HepG2 (cell line): ENCODE results near the gene RNF4. TPM values are rescaled to one million over a fixed set of nuclear protein-coding genes. Genes with fewer than 3 reads are reported as not detected.

Experiments used
- ATM ChIP-seq: fragments of 450-650 bp; IDR thresholded peaks from 2 replicates; pipeline ENCODE4 v1.7.1; 2017; ENCODE audit warnings: mild to moderate bottlenecking, borderline replicate concordance
- CBX1 ChIP-seq: IDR thresholded peaks from one replicate; pipeline ENCODE4 v1.6.1; 2016; ENCODE audit warnings: antibody characterized with exemption, low read depth
- GFI1 ChIP-seq: sonication (generic); formaldehyde crosslinking; IDR thresholded peaks from 2 replicates; pipeline ENCODE4 v1.5.0; 2020; ENCODE audit warnings: missing genetic modification reagents, mild to moderate bottlenecking, borderline replicate concordance
- KAT2B ChIP-seq: fragments of 150-350 bp; IDR thresholded peaks from 2 replicates; pipeline ENCODE4 v1.6.1; 2014; ENCODE audit warnings: low read depth, low read length, borderline replicate concordance
- MTA3 ChIP-seq: sonication (generic); formaldehyde crosslinking; IDR thresholded peaks from 2 replicates; pipeline ENCODE4 v1.4.0; 2020; ENCODE audit warnings: missing genetic modification reagents
- MTF1 ChIP-seq: sonication (generic); formaldehyde crosslinking; IDR thresholded peaks from 2 replicates; pipeline ENCODE4 v1.5.0; 2020; ENCODE audit warnings: missing genetic modification reagents
- PRPF4 ChIP-seq: fragments of 200-400 bp; formaldehyde crosslinking; IDR thresholded peaks from 2 replicates; pipeline ENCODE4 v1.6.1; 2016; ENCODE audit warnings: low read length, low read depth; ENCODE audit not compliant: poor library complexity, severe bottlenecking
- RXRB ChIP-seq: IDR thresholded peaks from 2 replicates; pipeline ENCODE4 v1.6.1; 2016; ENCODE audit warnings: borderline replicate concordance, missing genetic modification reagents, missing compliant biosample characterization
- SIN3A ChIP-seq: IDR thresholded peaks from 2 replicates; pipeline ENCODE4 v1.6.1; 2011; ENCODE audit warnings: low read depth, mild to moderate bottlenecking, control low read depth, low read length, borderline replicate concordance
- TAF1 ChIP-seq: sonication (generic); formaldehyde crosslinking; IDR thresholded peaks from 2 replicates; pipeline ENCODE4 v1.4.0; 2020; ENCODE audit warnings: missing genetic modification reagents
- TBX2 ChIP-seq: sonication (generic); formaldehyde crosslinking; IDR thresholded peaks from 2 replicates; pipeline ENCODE4 v1.5.0; 2020; ENCODE audit warnings: missing genetic modification reagents, mild to moderate bottlenecking, borderline replicate concordance
- ZFP36L1 ChIP-seq: sonication (generic); formaldehyde crosslinking; IDR thresholded peaks from 2 replicates; pipeline ENCODE4 v1.8.0; 2022; ENCODE audit warnings: mild to moderate bottlenecking, missing genetic modification reagents, moderate library complexity
- ZIK1 ChIP-seq: sonication (generic); formaldehyde crosslinking; IDR thresholded peaks from 2 replicates; pipeline ENCODE4 v1.5.0; 2020; ENCODE audit warnings: mild to moderate bottlenecking, low read depth, missing genetic modification reagents, borderline replicate concordance
- ZNF256 ChIP-seq: sonication (generic); formaldehyde crosslinking; conservative IDR thresholded peaks from 2 replicates; pipeline ENCODE4 v1.4.0; 2020; ENCODE audit warnings: missing genetic modification reagents
- ZNF326 ChIP-seq: sonication (generic); formaldehyde crosslinking; IDR thresholded peaks from 2 replicates; pipeline ENCODE4 v1.4.0; 2020; ENCODE audit warnings: missing genetic modification reagents, borderline replicate concordance
- ZNF446 ChIP-seq: sonication (generic); formaldehyde crosslinking; IDR thresholded peaks from 2 replicates; pipeline ENCODE4 v1.5.0; 2020; ENCODE audit warnings: mild to moderate bottlenecking, missing genetic modification reagents
- ZNF556 ChIP-seq: sonication (generic); formaldehyde crosslinking; IDR thresholded peaks from 2 replicates; pipeline ENCODE4 v1.4.0; 2020; ENCODE audit warnings: mild to moderate bottlenecking, missing genetic modification reagents, borderline replicate concordance
- ZNF607 ChIP-seq: sonication (generic); formaldehyde crosslinking; IDR thresholded peaks from 2 replicates; pipeline ENCODE4 v1.5.1; 2020; ENCODE audit warnings: missing genetic modification reagents, mild to moderate bottlenecking, borderline replicate concordance
- ZNF619 ChIP-seq: sonication (generic); formaldehyde crosslinking; IDR thresholded peaks from 2 replicates; pipeline ENCODE4 v1.4.0; 2020; ENCODE audit warnings: mild to moderate bottlenecking, missing genetic modification reagents
- ZNF709 ChIP-seq: sonication (generic); formaldehyde crosslinking; IDR thresholded peaks from 2 replicates; pipeline ENCODE4 v1.5.0; 2020; ENCODE audit warnings: mild to moderate bottlenecking, missing genetic modification reagents
- polyA plus RNA-seq, 8 experiments: library from polyadenylated mRNA; depleted of rRNA in 3 of 8; stranded (reverse) in 7 of 8; unstranded in 1 of 8; fragments of >200 nt; fragmentation: Illumina TruSeq in 4 of 8; extraction: Trizol in 4 of 8; gene quantifications; 2 replicates each; pipeline versions ENCODE4 v1.2.1 to v1.2.3, GENCODE V29; 2011 to 2016; ENCODE audit warnings: low read depth in 4 of 8, missing spikeins in 1 of 8, mixed read lengths in 1 of 8; ENCODE audit not compliant: insufficient read depth in 1 of 8
- total RNA-seq, 5 experiments: library from RNA; depleted of rRNA; stranded (reverse); fragments of >200 nt; fragmentation: Illumina TruSeq; extraction: Trizol; gene quantifications; 2 replicates each; pipeline ENCODE4 v1.2.3, GENCODE V29; 2016; ENCODE audit warnings: low read depth in 1 of 5
- TF ChIP-seq, protein P1 (sequence below), 2 experiments: fragments of 450-650 bp in 1 of 2; sonication (generic) in 1 of 2; formaldehyde crosslinking; IDR thresholded peaks; 2 replicates each; pipeline versions ENCODE4 v1.5.0 to v1.8.0; 2020 to 2022; ENCODE audit warnings: mild to moderate bottlenecking in 1 of 2, missing genetic modification reagents in 1 of 2
- TF ChIP-seq, protein P2 (sequence below): fragments of 450-650 bp; IDR thresholded peaks from 2 replicates; pipeline ENCODE4 v1.6.1; 2017; ENCODE audit warnings: mild to moderate bottlenecking
- TF ChIP-seq, protein P3 (sequence below): sonication (generic); formaldehyde crosslinking; IDR thresholded peaks from 2 replicates; pipeline ENCODE4 v1.5.0; 2020; ENCODE audit warnings: mild to moderate bottlenecking, low read depth, missing genetic modification reagents, borderline replicate concordance
- TF ChIP-seq, protein P4 (sequence below), 2 experiments: sonication (generic) in 1 of 2; formaldehyde crosslinking in 1 of 2; IDR thresholded peaks; 2 replicates each; pipeline versions ENCODE4 v1.4.0 to v1.6.1; 2018 to 2020; ENCODE audit warnings: missing genetic modification reagents in 2 of 2, borderline replicate concordance in 1 of 2, low read depth in 1 of 2, mild to moderate bottlenecking in 1 of 2, missing biosample characterization in 1 of 2

RNF4 gene
- total and polyA plus RNA-seq, 2 of the 13 experiments (the other 11 are each of a cell fraction or from before 2014, with no cell fraction given), result 38.1 to 45.1 TPM

DNA sequence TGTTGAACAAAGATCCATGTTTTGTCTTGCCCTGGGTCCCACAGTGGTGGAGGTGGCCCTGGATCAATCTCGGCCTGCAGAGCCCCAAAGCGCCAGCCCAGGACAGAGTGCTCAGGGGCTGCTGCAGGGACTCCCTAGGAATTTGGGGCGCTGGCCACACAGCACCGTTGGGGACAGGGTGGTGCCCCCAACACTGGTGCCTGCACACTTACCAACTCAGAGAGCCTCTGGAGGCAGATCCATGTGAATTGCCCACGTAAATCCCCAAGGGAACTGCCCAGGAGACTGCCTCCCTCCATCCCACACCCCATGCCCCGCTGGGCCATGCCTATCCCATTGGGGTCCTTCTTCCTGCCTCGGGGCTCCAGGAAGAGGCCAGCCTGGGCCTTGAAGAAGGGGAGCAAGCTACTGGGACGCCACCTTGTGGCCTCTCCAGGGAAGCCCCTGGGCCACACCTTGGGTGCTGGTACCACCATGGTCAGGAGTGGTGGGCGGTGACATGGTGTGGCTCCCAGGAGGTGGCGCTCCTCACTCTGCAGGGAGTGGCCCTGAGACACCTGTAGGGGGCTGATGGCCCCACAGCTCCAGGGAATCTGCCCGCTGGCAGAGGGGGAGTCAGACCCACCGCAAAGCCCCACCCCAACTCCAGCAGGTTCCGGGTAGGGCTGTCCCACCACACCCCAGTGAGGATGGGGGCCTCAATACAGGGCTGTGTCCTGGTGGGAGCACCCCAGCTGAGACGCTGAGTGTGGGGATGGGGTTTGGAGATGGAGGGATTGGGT lies 27.3 kb upstream of the RNF4 start (continued):
- no peak for TF ChIP-seq PRPF4
- no peak for TF ChIP-seq GFI1
- no peak for TF ChIP-seq TAF1 (CRISPR knock-in tag)
- TF ChIP-seq MTA3 (CRISPR knock-in tag), result no peak
- no peak; the same call in 1 of the 2 replicates for TF ChIP-seq ZNF556 (CRISPR knock-in tag)
- no peak for TF ChIP-seq ZNF326 (CRISPR knock-in tag)
- TF ChIP-seq MTF1, result no peak
- TF ChIP-seq ZNF619 (CRISPR knock-in tag), result no peak; the same call in 1 of the 2 replicates
- TF ChIP-seq, protein P1, sequence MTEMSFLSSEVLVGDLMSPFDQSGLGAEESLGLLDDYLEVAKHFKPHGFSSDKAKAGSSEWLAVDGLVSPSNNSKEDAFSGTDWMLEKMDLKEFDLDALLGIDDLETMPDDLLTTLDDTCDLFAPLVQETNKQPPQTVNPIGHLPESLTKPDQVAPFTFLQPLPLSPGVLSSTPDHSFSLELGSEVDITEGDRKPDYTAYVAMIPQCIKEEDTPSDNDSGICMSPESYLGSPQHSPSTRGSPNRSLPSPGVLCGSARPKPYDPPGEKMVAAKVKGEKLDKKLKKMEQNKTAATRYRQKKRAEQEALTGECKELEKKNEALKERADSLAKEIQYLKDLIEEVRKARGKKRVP (CRISPR knock-in tag; IDR thresholded peaks at IDR 0.05), result no peak
- TF ChIP-seq ZNF256, result no peak
- TF ChIP-seq, protein P2, sequence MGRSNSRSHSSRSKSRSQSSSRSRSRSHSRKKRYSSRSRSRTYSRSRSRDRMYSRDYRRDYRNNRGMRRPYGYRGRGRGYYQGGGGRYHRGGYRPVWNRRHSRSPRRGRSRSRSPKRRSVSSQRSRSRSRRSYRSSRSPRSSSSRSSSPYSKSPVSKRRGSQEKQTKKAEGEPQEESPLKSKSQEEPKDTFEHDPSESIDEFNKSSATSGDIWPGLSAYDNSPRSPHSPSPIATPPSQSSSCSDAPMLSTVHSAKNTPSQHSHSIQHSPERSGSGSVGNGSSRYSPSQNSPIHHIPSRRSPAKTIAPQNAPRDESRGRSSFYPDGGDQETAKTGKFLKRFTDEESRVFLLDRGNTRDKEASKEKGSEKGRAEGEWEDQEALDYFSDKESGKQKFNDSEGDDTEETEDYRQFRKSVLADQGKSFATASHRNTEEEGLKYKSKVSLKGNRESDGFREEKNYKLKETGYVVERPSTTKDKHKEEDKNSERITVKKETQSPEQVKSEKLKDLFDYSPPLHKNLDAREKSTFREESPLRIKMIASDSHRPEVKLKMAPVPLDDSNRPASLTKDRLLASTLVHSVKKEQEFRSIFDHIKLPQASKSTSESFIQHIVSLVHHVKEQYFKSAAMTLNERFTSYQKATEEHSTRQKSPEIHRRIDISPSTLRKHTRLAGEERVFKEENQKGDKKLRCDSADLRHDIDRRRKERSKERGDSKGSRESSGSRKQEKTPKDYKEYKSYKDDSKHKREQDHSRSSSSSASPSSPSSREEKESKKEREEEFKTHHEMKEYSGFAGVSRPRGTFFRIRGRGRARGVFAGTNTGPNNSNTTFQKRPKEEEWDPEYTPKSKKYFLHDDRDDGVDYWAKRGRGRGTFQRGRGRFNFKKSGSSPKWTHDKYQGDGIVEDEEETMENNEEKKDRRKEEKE, result no peak
- no peak for TF ChIP-seq ZNF607 (CRISPR knock-in tag)
- TF ChIP-seq ZIK1 (CRISPR knock-in tag), result peak; percentile 64; the same call in 1 of the 2 replicates
- TF ChIP-seq, protein P3, sequence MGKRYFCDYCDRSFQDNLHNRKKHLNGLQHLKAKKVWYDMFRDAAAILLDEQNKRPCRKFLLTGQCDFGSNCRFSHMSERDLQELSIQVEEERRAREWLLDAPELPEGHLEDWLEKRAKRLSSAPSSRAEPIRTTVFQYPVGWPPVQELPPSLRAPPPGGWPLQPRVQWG (CRISPR knock-in tag), result no peak
- no peak for TF ChIP-seq ZFP36L1
- TF ChIP-seq SIN3A, result no peak
- no peak for TF ChIP-seq ATM
- peak; percentile 65; the same call in 1 of the 2 replicates for TF ChIP-seq TBX2
- peak; percentile 39; the same call in 1 of the 2 replicates for TF ChIP-seq RXRB (CRISPR knock-in tag)
- no peak for TF ChIP-seq CBX1
- TF ChIP-seq ZNF709 (CRISPR knock-in tag), result no peak
- TF ChIP-seq, protein P4, sequence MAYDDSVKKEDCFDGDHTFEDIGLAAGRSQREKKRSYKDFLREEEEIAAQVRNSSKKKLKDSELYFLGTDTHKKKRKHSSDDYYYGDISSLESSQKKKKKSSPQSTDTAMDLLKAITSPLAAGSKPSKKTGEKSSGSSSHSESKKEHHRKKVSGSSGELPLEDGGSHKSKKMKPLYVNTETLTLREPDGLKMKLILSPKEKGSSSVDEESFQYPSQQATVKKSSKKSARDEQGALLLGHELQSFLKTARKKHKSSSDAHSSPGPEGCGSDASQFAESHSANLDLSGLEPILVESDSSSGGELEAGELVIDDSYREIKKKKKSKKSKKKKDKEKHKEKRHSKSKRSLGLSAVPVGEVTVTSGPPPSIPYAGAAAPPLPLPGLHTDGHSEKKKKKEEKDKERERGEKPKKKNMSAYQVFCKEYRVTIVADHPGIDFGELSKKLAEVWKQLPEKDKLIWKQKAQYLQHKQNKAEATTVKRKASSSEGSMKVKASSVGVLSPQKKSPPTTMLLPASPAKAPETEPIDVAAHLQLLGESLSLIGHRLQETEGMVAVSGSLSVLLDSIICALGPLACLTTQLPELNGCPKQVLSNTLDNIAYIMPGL (CRISPR knock-in tag; IDR thresholded peaks at IDR 0.05; ENCODE audit: borderline replicate concordance in 1 of 2, low read depth in 1 of 2), result peak; percentile 91 to 93
- no peak for TF ChIP-seq KAT2B
- no peak for TF ChIP-seq ZNF446 (CRISPR knock-in tag)
